Gastrocnemius medialis (tissue), 4 donors: ENCODE measurements around the gene FAM131C. TPM values are rescaled to one million over a fixed set of nuclear protein-coding genes. Genes with fewer than 3 reads are reported as not detected.

Experiments
- ATAC-seq, 2 donors: fragments of 150-250 bp; one replicate each; pipeline ENCODE4 v1.9.1; 2016
- DNase-seq, 2 donors: peaks; one replicate each; pipeline ENCODE4 v3.0.0-alpha.2; 2019
- H3K27ac ChIP-seq, 4 donors: fragments of 200-600 bp; sonication (generic); 1 replicate in 1 of 4; 2 replicates in 3 of 4; pipeline ENCODE4 v1.5.1; 2016 to 2018; ENCODE audit warnings: mild to moderate bottlenecking in 2 of 4, moderate library complexity in 1 of 4
- H3K27me3 ChIP-seq, 3 donors: fragments of 200-600 bp; sonication (generic) in 2 of 3; 1 replicate in 1 of 3; 2 replicates in 2 of 3; pipeline versions ENCODE4 v1.5.1 to v1.6.0; 2016 to 2019; ENCODE audit warnings: mild to moderate bottlenecking in 1 of 3, moderate library complexity in 1 of 3
- H3K36me3 ChIP-seq, 2 donors: fragments of 200-600 bp; sonication (generic) in 1 of 2; one replicate each; pipeline ENCODE4 v1.5.1; 2017 to 2018
- H3K4me1 ChIP-seq, 2 donors: fragments of 200-600 bp; sonication (generic) in 1 of 2; one replicate each; pipeline ENCODE4 v1.5.1; 2016 to 2017; ENCODE audit warnings: mild to moderate bottlenecking in 2 of 2
- H3K4me3 ChIP-seq, 4 donors: fragments of 200-600 bp; sonication (generic) in 3 of 4; 1 replicate in 1 of 4; 2 replicates in 3 of 4; pipeline ENCODE4 v1.5.1; 2016 to 2019; ENCODE audit warnings: mild to moderate bottlenecking in 2 of 4
- H3K9me3 ChIP-seq, 3 donors: fragments of 200-600 bp; sonication (generic) in 2 of 3; 1 replicate in 1 of 3; 2 replicates in 2 of 3; pipeline ENCODE4 v1.5.1; 2016 to 2019
- POLR2A ChIP-seq, 2 donors: fragments of 450-650 bp; IDR thresholded peaks; one replicate each; pipeline ENCODE4 v1.6.1; 2017; ENCODE audit warnings: antibody characterized with exemption in 2 of 2, mild to moderate bottlenecking in 2 of 2, moderate library complexity in 2 of 2
- in situ Hi-C, 4 donors: fragments of 200-750 bp; cut with MboI; loops; one replicate each; pipeline versions ENCODE4 v1.15.0 to v1.8.0; 2017; ENCODE audit warnings: low sequenced_read_pairs in 4 of 4
- intact Hi-C: fragments of 100-400 bp; cut with DNase I; formaldehyde crosslinking; loops from one replicate; pipeline ENCODE4 v1.15.1; 2023; ENCODE audit warnings: low total_unique reads
- total RNA-seq, 4 donors: library from RNA; depleted of rRNA; stranded (reverse); fragments of >200 nt; gene quantifications; one replicate each; pipeline versions ENCODE4 v1.1.0 to v1.2.3, GENCODE V29; 2016
- TF ChIP-seq, protein P1 (sequence below), 5 experiments: fragments of 450-650 bp in 3 of 5; fragments of 200-600 bp in 2 of 5; sonication (generic) in 2 of 5; IDR thresholded peaks in 4 of 5; conservative IDR thresholded peaks in 1 of 5; 1 replicate in 4 of 5; 2 replicates in 1 of 5; pipeline ENCODE4 v1.5.1; 2016 to 2019; ENCODE audit warnings: antibody characterized with exemption in 5 of 5, mild to moderate bottlenecking in 3 of 5, moderate library complexity in 3 of 5

Gene FAM131C
- total RNA-seq, 4 donors from 2014 or later = not detected

DNA sequence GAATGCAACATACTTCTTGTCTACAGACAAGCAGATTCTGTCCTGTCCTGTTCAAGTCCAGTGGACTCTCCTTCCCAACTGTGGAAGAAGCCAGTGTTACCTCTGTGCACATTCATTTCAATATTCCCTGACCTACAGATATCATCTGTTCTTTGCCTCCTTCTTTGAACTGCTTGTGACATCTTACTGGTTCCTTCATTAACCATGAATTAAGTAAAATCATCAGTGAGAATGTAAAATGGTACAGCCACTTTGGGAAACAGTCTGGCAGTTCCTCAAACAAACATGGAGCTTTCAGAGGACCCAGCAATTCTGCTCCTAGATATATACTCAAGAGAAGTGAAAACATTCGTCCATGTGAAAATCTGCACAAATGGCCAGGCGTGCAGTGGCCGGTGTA lies 62.6 kb downstream of the FAM131C start:
- no peaks in the 10 kb centered on the region for H3K36me3 ChIP-seq
- no peak for TF ChIP-seq POLR2A (IDR thresholded peaks at IDR 0.05)
- TF ChIP-seq, protein P1, sequence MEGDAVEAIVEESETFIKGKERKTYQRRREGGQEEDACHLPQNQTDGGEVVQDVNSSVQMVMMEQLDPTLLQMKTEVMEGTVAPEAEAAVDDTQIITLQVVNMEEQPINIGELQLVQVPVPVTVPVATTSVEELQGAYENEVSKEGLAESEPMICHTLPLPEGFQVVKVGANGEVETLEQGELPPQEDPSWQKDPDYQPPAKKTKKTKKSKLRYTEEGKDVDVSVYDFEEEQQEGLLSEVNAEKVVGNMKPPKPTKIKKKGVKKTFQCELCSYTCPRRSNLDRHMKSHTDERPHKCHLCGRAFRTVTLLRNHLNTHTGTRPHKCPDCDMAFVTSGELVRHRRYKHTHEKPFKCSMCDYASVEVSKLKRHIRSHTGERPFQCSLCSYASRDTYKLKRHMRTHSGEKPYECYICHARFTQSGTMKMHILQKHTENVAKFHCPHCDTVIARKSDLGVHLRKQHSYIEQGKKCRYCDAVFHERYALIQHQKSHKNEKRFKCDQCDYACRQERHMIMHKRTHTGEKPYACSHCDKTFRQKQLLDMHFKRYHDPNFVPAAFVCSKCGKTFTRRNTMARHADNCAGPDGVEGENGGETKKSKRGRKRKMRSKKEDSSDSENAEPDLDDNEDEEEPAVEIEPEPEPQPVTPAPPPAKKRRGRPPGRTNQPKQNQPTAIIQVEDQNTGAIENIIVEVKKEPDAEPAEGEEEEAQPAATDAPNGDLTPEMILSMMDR (IDR thresholded peaks at IDR 0.05 in 4 of 5, conservative IDR thresholded peaks at IDR 0.05 in 1 of 5) = no peak
- intact Hi-C loops (loop anchor here (10.0 kb wide), 2 partner anchors 296 to 1104 kb away; partner anchors contain the start of gene PADI2), in situ Hi-C loops (no loop called here)
- H3K27me3 ChIP-seq = no peaks in the 10 kb centered on the region
- peaks cover 25 to 35% of the 10 kb centered on the region in 2 donors for H3K4me1 ChIP-seq
- no peak for DNase-seq
- peak overlapping the region in 3 of 4 donors; percentile 97 to 100 (median 99) for H3K27ac ChIP-seq
- ATAC-seq = no peak
- no peak overlapping the region for H3K4me3 ChIP-seq
- H3K9me3 ChIP-seq = no peaks in the 10 kb centered on the region

DNA sequence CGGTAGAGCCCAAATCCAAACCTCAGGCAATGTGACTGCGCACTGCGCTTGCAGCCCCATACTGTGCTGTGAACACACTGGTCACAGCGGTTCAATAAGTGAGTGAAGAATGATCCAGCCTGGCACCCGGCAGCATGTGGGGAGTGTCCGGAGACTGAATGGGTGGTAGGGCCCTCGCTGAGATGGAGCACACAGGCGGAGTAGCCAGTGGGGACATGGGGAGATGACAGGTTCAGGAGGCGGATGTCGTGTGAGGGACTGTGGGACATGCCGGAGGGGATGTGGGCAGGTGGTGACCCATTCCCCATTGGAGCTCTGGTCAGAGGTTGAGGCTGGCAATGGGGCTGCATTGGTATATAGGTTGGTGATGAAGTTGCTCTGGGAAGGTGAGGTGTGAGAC lies 63.8 kb downstream of the FAM131C start:
- ATAC-seq = no peak
- Histone ChIP-seq H3K9me3 (no peaks in the 10 kb centered on the region), H3K27ac (peak overlapping the region in 3 of 4 donors; percentile 12 to 100 (median 97)), H3K4me1 (peaks cover 17 to 23% of the 10 kb centered on the region in 2 donors), H3K27me3 (no peaks in the 10 kb centered on the region), H3K4me3 (no peak overlapping the region), H3K36me3 (no peaks in the 10 kb centered on the region)
- TF ChIP-seq, protein P1 (IDR thresholded peaks at IDR 0.05 in 4 of 5, conservative IDR thresholded peaks at IDR 0.05 in 1 of 5) = no peak
- no peak for TF ChIP-seq POLR2A (IDR thresholded peaks at IDR 0.05)
- peak in 1 of 2 donors; percentile 68 for DNase-seq
- in situ Hi-C loops (loop anchor here in 2 of 4 donors (10.0 kb wide), 1 partner anchor 45 kb away; no protein-coding TSS in a partner anchor), intact Hi-C loops (loop anchor here (1.0 to 10.0 kb wide), 4 partner anchors 23 to 1105 kb away; partner anchors contain the start of gene PADI2)

DNA sequence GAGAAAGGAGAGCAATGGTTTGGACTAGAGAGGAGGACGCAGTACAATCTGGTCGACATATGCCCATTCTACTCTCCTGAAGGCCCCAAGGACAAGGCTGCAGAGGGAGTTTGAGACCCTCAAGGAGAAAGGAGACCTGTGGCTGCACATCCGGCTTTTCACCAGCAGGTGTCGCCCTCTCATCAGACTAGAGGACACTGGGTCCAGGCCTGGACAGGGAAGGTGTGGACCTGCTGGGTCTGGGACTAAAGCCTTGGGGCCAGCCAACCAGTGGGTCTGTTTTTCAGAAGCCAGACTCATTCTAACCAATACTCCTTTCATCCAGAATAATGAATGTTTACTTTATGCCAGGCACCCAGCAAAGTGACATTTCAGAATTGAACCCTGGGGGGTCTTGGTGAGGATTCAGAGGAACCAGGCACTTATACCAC lies 64.4 kb downstream of the FAM131C start:
- Histone ChIP-seq H3K9me3 (no peaks in the 10 kb centered on the region), H3K27ac (peak overlapping the region in 3 of 4 donors; percentile 12 to 100 (median 97)), H3K27me3 (no peaks in the 10 kb centered on the region), H3K4me3 (no peak overlapping the region), H3K36me3 (no peaks in the 10 kb centered on the region), H3K4me1 (peaks cover 12 to 17% of the 10 kb centered on the region in 2 donors)
- peak; percentile 59 to 84 for DNase-seq
- in situ Hi-C loops (loop anchor here in 2 of 4 donors (10.0 kb wide), 1 partner anchor 46 kb away; no protein-coding TSS in a partner anchor), intact Hi-C loops (loop anchor here (1.0 kb wide), 2 partner anchors 23 to 47 kb away; no protein-coding TSS in a partner anchor)
- TF ChIP-seq, protein P1 (IDR thresholded peaks at IDR 0.05 in 4 of 5, conservative IDR thresholded peaks at IDR 0.05 in 1 of 5) = peak; percentile 95 to 99 (median 99)
- peak in 1 of 2 donors; percentile 28 for TF ChIP-seq POLR2A (IDR thresholded peaks at IDR 0.05)
- peak; percentile 15 to 17 for ATAC-seq

Other genes starting within 250 kb of the FAM131C start
- 10 to 100 TPM; 21.7 to 55.5 (median 38.0) TPM for gene SPEN, start 225.9 kb downstream of the FAM131C start, total RNA-seq
- 10 to 100 TPM; 25.9 to 44.1 (median 31.5) TPM for gene ZBTB17, start 97.5 kb downstream of the FAM131C start, total RNA-seq
- gene SRARP, start 69.4 kb downstream of the FAM131C start, total RNA-seq = under 1 TPM in 2 of 4 donors, not detected in 2; 0.10 to 0.19 TPM
- 1,000 to 10,000 TPM in 1 of 4 donors, 100 to 1,000 TPM in 3; 355 to 1,466 (median 716) TPM for gene HSPB7, start 55.6 kb downstream of the FAM131C start, total RNA-seq
- gene CLCNKA, start 51.6 kb downstream of the FAM131C start, total RNA-seq = under 1 TPM in 3 of 4 donors, not detected in 1; 0.64 to 0.94 (median 0.80) TPM
- gene CLCNKB, start 29.9 kb downstream of the FAM131C start, total RNA-seq = not detected
- 1 to 10 TPM; 1.2 to 6.4 (median 2.9) TPM for gene EPHA2, start 82.4 kb upstream of the FAM131C start, total RNA-seq
- gene ARHGEF19, start 139.0 kb upstream of the FAM131C start, total RNA-seq = 1 to 10 TPM in 3 of 4 donors, under 1 TPM in 1; 0.68 to 3.0 (median 2.3) TPM
- gene CPLANE2, start 163.5 kb upstream of the FAM131C start, total RNA-seq = 1 to 10 TPM in 3 of 4 donors, under 1 TPM in 1; 0.46 to 6.3 (median 3.1) TPM